ENCODE data around the gene DCUN1D3. TPM values are rescaled to one million over a fixed set of nuclear protein-coding genes. Genes with fewer than 3 reads are reported as not detected.

DCUN1D3 gene
- total RNA-seq, 1 experiment from 2014 or later = 16.1 TPM

GRCh38 chr16:20847550-20847949, 52.6 kb downstream of the DCUN1D3 start:
- Mint-ChIP-seq H3K4me3 (no peak overlapping the region), H3K4me1 (no peaks in the 10 kb centered on the region), H3K27me3 (ENCODE audit: low read depth) (no peaks in the 10 kb centered on the region), H3K36me3 (ENCODE audit: insufficient read depth in 1 of 3, low read depth in 3 of 3) (peaks cover 4 to 25% (median 10%) of the 10 kb centered on the region in 3 experiments; a peak in 5 of 7 replicates), H3K27ac (no peak overlapping the region), H3K9me3 (no peaks in the 10 kb centered on the region)
- Histone ChIP-seq H2BK15ac (ENCODE audit: low read depth, low read length) (no peak overlapping the region), H3K23me2 (ENCODE audit: insufficient read length, low read depth, low read length, poor library complexity, severe bottlenecking) (no peaks in the 10 kb centered on the region), H3K18ac (ENCODE audit: insufficient read length, low read depth, low read length) (no peak overlapping the region), H3K4ac (ENCODE audit: low read depth, low read length) (no peak overlapping the region), H3K14ac (ENCODE audit: insufficient read depth, low read length) (no peak overlapping the region), H3K4me1 (ENCODE audit: insufficient read depth, low read length) (no peaks in the 10 kb centered on the region), H4K91ac (ENCODE audit: insufficient read length, low read depth, low read length) (no peak overlapping the region), H2AFZ (ENCODE audit: low read length) (no peak overlapping the region), H3K56ac (ENCODE audit: insufficient read length, low read depth, low read length) (no peak overlapping the region), H3K79me2 (ENCODE audit: insufficient read depth, low read length) (no peaks in the 10 kb centered on the region), H3K27ac (ENCODE audit: insufficient read length, low read depth, low read length) (no peak overlapping the region), H3K27me3 (ENCODE audit: insufficient read depth, low read length) (no peaks in the 10 kb centered on the region; the same call in 1 of the 2 replicates), H3K4me2 (ENCODE audit: insufficient read depth, insufficient read length, low read length) (no peak overlapping the region), H2BK5ac (ENCODE audit: insufficient read length, low read length) (no peak overlapping the region), H2AK5ac (ENCODE audit: insufficient read length, low read length) (no peak overlapping the region), H2BK20ac (ENCODE audit: low read depth, low read length, poor library complexity, severe bottlenecking) (no peak overlapping the region), H4K8ac (replicated peaks; ENCODE audit: insufficient read length, low read depth, low read length) (no peak overlapping the region), H3K9me3 (ENCODE audit: control insufficient read depth, low read depth, low read length) (no peaks in the 10 kb centered on the region), H3K9ac (ENCODE audit: extremely low read depth, insufficient read length, low read length) (no peak overlapping the region), H2BK12ac (ENCODE audit: insufficient read length, low read depth, low read length) (no peak overlapping the region), H2BK120ac (ENCODE audit: low read depth, low read length, poor library complexity, severe bottlenecking) (no peak overlapping the region), H3K23ac (ENCODE audit: insufficient read length, low read depth, low read length) (no peak overlapping the region), H4K5ac (ENCODE audit: insufficient read length, low read depth, low read length) (no peak overlapping the region), H3T11ph (ENCODE audit: low read length) (no peak overlapping the region), H3K79me1 (ENCODE audit: insufficient read depth, low read depth, low read length, poor library complexity, severe bottlenecking) (no peaks in the 10 kb centered on the region), H4K20me1 (ENCODE audit: control insufficient read depth, insufficient read depth, insufficient read length) (no peaks in the 10 kb centered on the region)
- WGBS (ENCODE audit: extremely low coverage, insufficient read length, low lambda C conversion rate) = no CpG with 5 or more reads among the region's 2 CpGs
- DNase-seq = no peak
- no peak for TF ChIP-seq CTCF (conservative IDR thresholded peaks at IDR 0.05)
